ENCODE measurements around the gene XIST.
"Not testable (repeated sequence)": the region's sequence is repeated elsewhere in the genome, so short reads cannot be mapped to it uniquely, and the experiment has no call there.

The XIST gene

GRCh38 chrX:73799888-73800287 is 52.6 kb downstream of the XIST start:
- Histone ChIP-seq H3K9me3 (ENCODE audit: insufficient read depth, low read length) (no peaks in the 10 kb centered on the region), H4K20me1 (ENCODE audit: insufficient read depth, low read length) (no peaks in the 10 kb centered on the region), H3K79me2 (ENCODE audit: low read length) (no peaks in the 10 kb centered on the region), H2AFZ (ENCODE audit: low read depth, low read length) (no peak overlapping the region), H3K4me1 (ENCODE audit: low read length) (no peaks in the 10 kb centered on the region), H3K36me3 (replicated peaks; ENCODE audit: low read depth, low read length) (no peaks in the 10 kb centered on the region), H3K27ac (ENCODE audit: low read length) (no peak overlapping the region), H3K9ac (ENCODE audit: low read length) (no peak overlapping the region), H3K27me3 (ENCODE audit: low read depth, low read length) (no peaks in the 10 kb centered on the region), H3K4me2 (ENCODE audit: low read length) (no peak overlapping the region), H3K4me3 (ENCODE audit: low read length) (no peak overlapping the region)
- TF ChIP-seq EZH2phosphoT487 (IDR thresholded peaks at IDR 0.05; ENCODE audit: low read depth) = no peak
- no peak for TF ChIP-seq CTCF (IDR thresholded peaks at IDR 0.05; ENCODE audit: low read depth, low read length)

- H3K79me2 ChIP-seq (ENCODE audit: low read length); H3K4me3 ChIP-seq (ENCODE audit: low read length); H3K9ac ChIP-seq (ENCODE audit: low read length): not testable (repeated sequence)
These were observed 60.0 kb downstream of the XIST start for GRCh38 chrX:73792511-73792910.

GRCh38 chrX:73785493-73785892 is 67.0 kb downstream of the XIST start:
- no peaks in the 10 kb centered on the region for H3K36me3 ChIP-seq (replicated peaks; ENCODE audit: low read depth, low read length)
- H3K27me3 ChIP-seq (ENCODE audit: low read depth, low read length) = no peaks in the 10 kb centered on the region
- H3K79me2 ChIP-seq (ENCODE audit: low read length) = no peaks in the 10 kb centered on the region
- no peaks in the 10 kb centered on the region for H3K4me1 ChIP-seq (ENCODE audit: low read length)
- TF ChIP-seq CTCF (IDR thresholded peaks at IDR 0.05; ENCODE audit: low read depth, low read length) (no peak), EZH2phosphoT487 (IDR thresholded peaks at IDR 0.05; ENCODE audit: low read depth) (no peak)
- no peak overlapping the region for H3K9ac ChIP-seq (ENCODE audit: low read length)
- no peaks in the 10 kb centered on the region for H3K9me3 ChIP-seq (ENCODE audit: insufficient read depth, low read length)
- no peak overlapping the region for H3K4me3 ChIP-seq (ENCODE audit: low read length)
- no peak overlapping the region for H2AFZ ChIP-seq (ENCODE audit: low read depth, low read length)
- H3K27ac ChIP-seq (ENCODE audit: low read length) = no peak overlapping the region
- H4K20me1 ChIP-seq (ENCODE audit: insufficient read depth, low read length) = no peaks in the 10 kb centered on the region
- H3K4me2 ChIP-seq (ENCODE audit: low read length) = no peak overlapping the region

More at GRCh38 chrX:73792511-73792910, 60.0 kb downstream of the XIST start:
- H3K36me3 ChIP-seq (replicated peaks; ENCODE audit: low read depth, low read length); H3K4me2 ChIP-seq (ENCODE audit: low read length); H3K9me3 ChIP-seq (ENCODE audit: insufficient read depth, low read length); H4K20me1 ChIP-seq (ENCODE audit: insufficient read depth, low read length); H3K27ac ChIP-seq (ENCODE audit: low read length); H2AFZ ChIP-seq (ENCODE audit: low read depth, low read length); H3K4me1 ChIP-seq (ENCODE audit: low read length); H3K27me3 ChIP-seq (ENCODE audit: low read depth, low read length): not testable (repeated sequence)

Data from OCI-LY3 (cell line).